ENCODE measurements around the gene PPP2R5B. TPM values are rescaled to one million over a fixed set of nuclear protein-coding genes. Genes with fewer than 3 reads are reported as not detected.

PPP2R5B gene
- total and polyA plus RNA-seq, 2 donors (not counting 1 experiment from before 2014, with no cell fraction given): 12.1 to 12.4 TPM

DNA sequence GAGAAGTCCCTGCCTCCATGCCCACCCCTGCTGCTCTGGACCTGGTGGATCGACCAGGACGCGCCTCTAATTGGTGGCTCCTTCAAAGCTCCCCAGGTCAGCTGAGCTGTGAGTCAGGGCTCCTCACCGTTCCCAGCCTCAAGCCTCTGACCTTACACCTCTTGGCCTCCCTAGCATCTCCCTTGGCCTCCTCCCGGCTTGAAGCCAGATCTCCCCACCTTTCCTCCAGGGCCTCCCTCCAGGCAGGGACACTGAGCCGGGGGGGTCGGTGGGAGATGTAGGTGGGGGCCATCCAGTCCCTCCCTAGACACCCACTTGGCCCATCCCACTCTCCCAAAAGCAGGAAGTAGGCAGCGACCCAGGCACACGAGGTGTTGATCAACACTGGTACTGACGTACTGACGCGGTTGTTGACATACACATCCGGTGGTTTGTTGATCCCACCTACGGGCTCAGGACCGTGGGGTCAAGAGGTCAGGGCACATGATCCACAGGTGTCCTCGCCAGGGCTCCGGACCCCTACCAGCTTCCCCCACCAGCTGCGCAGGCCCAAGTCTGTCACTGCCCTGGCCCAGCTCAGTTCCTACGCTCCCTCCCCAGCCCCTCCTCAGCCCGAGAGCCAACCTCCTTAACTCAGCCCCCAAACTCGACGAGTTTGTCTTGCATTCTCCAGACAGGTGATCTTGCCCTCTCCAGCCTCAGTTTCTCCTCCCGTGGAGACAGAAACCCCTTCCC is 8.3 kb upstream of the PPP2R5B start:
- peak overlapping the region; percentile 94 for H3K27ac ChIP-seq (ENCODE audit: insufficient read depth, low read length)
- TF ChIP-seq EZH2 (IDR thresholded peaks at IDR 0.05; ENCODE audit: low read length, missing control alignments): no peak
- TF ChIP-seq, protein P1, sequence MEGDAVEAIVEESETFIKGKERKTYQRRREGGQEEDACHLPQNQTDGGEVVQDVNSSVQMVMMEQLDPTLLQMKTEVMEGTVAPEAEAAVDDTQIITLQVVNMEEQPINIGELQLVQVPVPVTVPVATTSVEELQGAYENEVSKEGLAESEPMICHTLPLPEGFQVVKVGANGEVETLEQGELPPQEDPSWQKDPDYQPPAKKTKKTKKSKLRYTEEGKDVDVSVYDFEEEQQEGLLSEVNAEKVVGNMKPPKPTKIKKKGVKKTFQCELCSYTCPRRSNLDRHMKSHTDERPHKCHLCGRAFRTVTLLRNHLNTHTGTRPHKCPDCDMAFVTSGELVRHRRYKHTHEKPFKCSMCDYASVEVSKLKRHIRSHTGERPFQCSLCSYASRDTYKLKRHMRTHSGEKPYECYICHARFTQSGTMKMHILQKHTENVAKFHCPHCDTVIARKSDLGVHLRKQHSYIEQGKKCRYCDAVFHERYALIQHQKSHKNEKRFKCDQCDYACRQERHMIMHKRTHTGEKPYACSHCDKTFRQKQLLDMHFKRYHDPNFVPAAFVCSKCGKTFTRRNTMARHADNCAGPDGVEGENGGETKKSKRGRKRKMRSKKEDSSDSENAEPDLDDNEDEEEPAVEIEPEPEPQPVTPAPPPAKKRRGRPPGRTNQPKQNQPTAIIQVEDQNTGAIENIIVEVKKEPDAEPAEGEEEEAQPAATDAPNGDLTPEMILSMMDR (conservative IDR thresholded peaks at IDR 0.05 in 1 of 2, IDR thresholded peaks at IDR 0.05 in 1 of 2; ENCODE audit: low read depth in 1 of 2, low read length in 2 of 2): no peak
- peaks cover 9% of the 10 kb centered on the region for H3K36me3 ChIP-seq (ENCODE audit: control insufficient read depth, insufficient read depth, low read length)
- peak overlapping the region; percentile 99 for H3K4me2 ChIP-seq (ENCODE audit: extremely low read depth, insufficient read depth, low read length)
- H3K9ac ChIP-seq (ENCODE audit: insufficient read depth, low read length): peak overlapping the region; percentile 94
- peak; percentile 20 to 43 for DNase-seq (ENCODE audit: low read depth in 2 of 2)
- H3K4me1 ChIP-seq (ENCODE audit: control insufficient read depth, extremely low read depth, insufficient read depth, low read length): no peaks in the 10 kb centered on the region
- peaks cover 10% of the 10 kb centered on the region for H3K79me2 ChIP-seq (ENCODE audit: control insufficient read depth, insufficient read depth, low read length)
- H3K27me3 ChIP-seq (ENCODE audit: control insufficient read depth, insufficient read depth, low read length): no peaks in the 10 kb centered on the region
- no peaks in the 10 kb centered on the region for H4K20me1 ChIP-seq (ENCODE audit: control insufficient read depth, extremely low read depth, insufficient read depth, low read length)
- H3K4me3 ChIP-seq (replicated peaks in 1 of 4; ENCODE audit: control extremely low read depth in 1 of 4, insufficient read depth in 1 of 4, low read depth in 3 of 4, low read length in 4 of 4): peak overlapping the region; percentile 90 to 98 (median 95)
- no peak overlapping the region for H2AFZ ChIP-seq (ENCODE audit: low read length)
- H3K9me3 ChIP-seq (ENCODE audit: control insufficient read depth, insufficient read depth, low read depth, low read length): no peaks in the 10 kb centered on the region

DNA sequence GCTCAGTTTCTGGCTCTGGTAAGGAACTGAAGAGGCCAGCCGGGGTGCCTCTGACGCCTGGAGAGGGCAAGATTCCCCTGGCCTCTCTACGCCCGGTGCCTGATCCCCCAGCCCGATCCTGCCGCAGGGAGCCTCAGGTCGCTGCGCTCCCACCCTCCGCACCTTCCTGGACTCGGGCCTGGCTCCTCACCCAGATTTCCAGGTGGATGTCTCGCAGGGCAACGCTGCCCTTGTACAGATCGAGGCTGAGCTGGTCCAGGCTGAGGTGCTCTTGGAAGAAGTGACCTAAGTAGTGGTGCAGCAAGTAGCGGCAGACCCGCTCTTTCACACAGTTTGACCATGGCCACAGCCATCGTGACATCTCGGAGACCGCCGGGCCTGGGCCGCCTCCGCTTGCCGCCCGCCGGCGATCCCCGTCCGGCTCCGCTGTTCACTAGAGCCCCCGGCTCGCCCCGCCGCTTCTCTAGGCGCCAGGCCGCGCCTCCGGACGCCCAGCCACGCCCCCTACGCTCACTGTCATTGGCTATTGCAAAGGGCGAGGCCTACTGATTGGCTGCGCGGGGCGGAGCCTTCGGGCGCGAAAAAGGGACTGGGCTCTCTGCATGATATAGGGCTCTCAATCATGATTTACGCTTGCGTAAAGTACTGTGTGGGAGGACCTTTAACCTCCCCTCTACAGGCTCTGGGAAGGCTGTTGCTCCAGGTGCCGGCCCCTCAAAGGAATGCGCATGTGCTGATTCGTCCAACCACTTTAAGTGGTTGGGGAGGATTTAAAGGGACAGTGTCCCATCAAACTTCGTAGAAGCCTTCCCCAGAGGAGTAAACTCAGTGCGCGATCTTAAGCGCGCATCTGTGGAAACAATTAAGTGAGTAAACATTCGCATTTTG is 7.5 kb upstream of the PPP2R5B start, which contains the start of gene ATG2A:
TSS of gene ATG2A (minus strand) at position 435 of the 888 bp plus-strand sequence. CDS start at position 361, 74 bp downstream.
- Histone ChIP-seq H3K4me2 (ENCODE audit: extremely low read depth, insufficient read depth, low read length) (peak within 1 kb of the TSS; percentile 99), H3K9ac (ENCODE audit: insufficient read depth, low read length) (peak within 1 kb of the TSS; percentile 94), H3K36me3 (ENCODE audit: control insufficient read depth, insufficient read depth, low read length) (peaks cover 5% of the 10 kb centered on the region), H3K27me3 (ENCODE audit: control insufficient read depth, insufficient read depth, low read length) (no peaks in the 10 kb centered on the region), H3K79me2 (ENCODE audit: control insufficient read depth, insufficient read depth, low read length) (peaks cover 10% of the 10 kb centered on the region), H3K4me3 (replicated peaks in 1 of 4; ENCODE audit: control extremely low read depth in 1 of 4, insufficient read depth in 1 of 4, low read depth in 3 of 4, low read length in 4 of 4) (peak within 1 kb of the TSS; percentile 90 to 98 (median 95)), H3K4me1 (ENCODE audit: control insufficient read depth, extremely low read depth, insufficient read depth, low read length) (no peaks in the 10 kb centered on the region), H2AFZ (ENCODE audit: low read length) (peak within 1 kb of the TSS; percentile 76), H3K27ac (ENCODE audit: insufficient read depth, low read length) (peak within 1 kb of the TSS; percentile 94), H3K9me3 (ENCODE audit: control insufficient read depth, insufficient read depth, low read depth, low read length) (no peaks in the 10 kb centered on the region), H4K20me1 (ENCODE audit: control insufficient read depth, extremely low read depth, insufficient read depth, low read length) (no peaks in the 10 kb centered on the region)
- TF ChIP-seq, protein P1 (conservative IDR thresholded peaks at IDR 0.05 in 1 of 2, IDR thresholded peaks at IDR 0.05 in 1 of 2; ENCODE audit: low read depth in 1 of 2, low read length in 2 of 2): no peak
- no peak for TF ChIP-seq EZH2 (IDR thresholded peaks at IDR 0.05; ENCODE audit: low read length, missing control alignments)
- DNase-seq (ENCODE audit: low read depth in 2 of 2): peak; percentile 100

DNA sequence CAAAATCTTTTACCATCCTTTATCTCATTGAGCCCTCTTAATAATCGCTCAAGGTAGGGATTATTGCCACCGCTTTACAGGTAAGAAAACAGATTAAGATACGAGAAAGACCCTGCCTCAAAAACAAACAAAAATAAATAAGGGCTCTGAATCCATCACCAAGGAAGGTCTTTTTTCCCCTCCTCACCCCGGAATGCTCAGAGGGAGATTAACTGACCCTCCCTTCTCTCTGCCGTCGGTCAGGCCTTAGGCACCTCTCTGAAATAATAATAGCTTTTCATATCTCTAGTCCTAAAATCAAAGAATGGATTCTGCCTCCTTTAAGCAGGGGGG is 6.9 kb upstream of the PPP2R5B start:
- Histone ChIP-seq H3K4me3 (replicated peaks in 1 of 4; ENCODE audit: control extremely low read depth in 1 of 4, insufficient read depth in 1 of 4, low read depth in 3 of 4, low read length in 4 of 4) (peak overlapping the region; percentile 50 to 92 (median 73)), H3K79me2 (ENCODE audit: control insufficient read depth, insufficient read depth, low read length) (peaks cover 10% of the 10 kb centered on the region), H3K36me3 (ENCODE audit: control insufficient read depth, insufficient read depth, low read length) (peaks cover 5% of the 10 kb centered on the region), H3K27me3 (ENCODE audit: control insufficient read depth, insufficient read depth, low read length) (no peaks in the 10 kb centered on the region), H3K9me3 (ENCODE audit: control insufficient read depth, insufficient read depth, low read depth, low read length) (no peaks in the 10 kb centered on the region), H2AFZ (ENCODE audit: low read length) (peak overlapping the region; percentile 52), H3K9ac (ENCODE audit: insufficient read depth, low read length) (peak overlapping the region; percentile 41), H3K4me1 (ENCODE audit: control insufficient read depth, extremely low read depth, insufficient read depth, low read length) (no peaks in the 10 kb centered on the region), H4K20me1 (ENCODE audit: control insufficient read depth, extremely low read depth, insufficient read depth, low read length) (no peaks in the 10 kb centered on the region), H3K4me2 (ENCODE audit: extremely low read depth, insufficient read depth, low read length) (peak overlapping the region; percentile 74), H3K27ac (ENCODE audit: insufficient read depth, low read length) (peak overlapping the region; percentile 44)
- no peak for DNase-seq (ENCODE audit: low read depth in 2 of 2)
- TF ChIP-seq, protein P1 (conservative IDR thresholded peaks at IDR 0.05 in 1 of 2, IDR thresholded peaks at IDR 0.05 in 1 of 2; ENCODE audit: low read depth in 1 of 2, low read length in 2 of 2): no peak
- TF ChIP-seq EZH2 (IDR thresholded peaks at IDR 0.05; ENCODE audit: low read length, missing control alignments): no peak

Data from fibroblast of lung (primary cell).